SK-N-SH treated with all-trans-retinoic acid at 6 μM for 48 hours (cell line): ENCODE data around the gene SEMA5A.

Experiments used
- CREB5 ChIP-seq: fragments of 250-450 bp; sonication (Bioruptor Pico); IDR thresholded peaks from 2 replicates; pipeline ENCODE4 v1.5.1; 2020; ENCODE audit warnings: low read depth, mild to moderate bottlenecking, moderate library complexity
- CSRNP3 ChIP-seq: fragments of 250-450 bp; sonication (Bioruptor Pico); IDR thresholded peaks from 2 replicates; pipeline ENCODE4 v1.5.1; 2021; ENCODE audit warnings: mild to moderate bottlenecking, moderate library complexity
- PATZ1 ChIP-seq: fragments of 250-450 bp; sonication (Bioruptor Pico); IDR thresholded peaks from 2 replicates; pipeline ENCODE4 v1.8.0; 2020; ENCODE audit warnings: mild to moderate bottlenecking, moderate library complexity, borderline replicate concordance
- POU6F1 ChIP-seq: fragments of 250-450 bp; sonication (Bioruptor Pico); IDR thresholded peaks from 2 replicates; pipeline ENCODE4 v1.8.0; 2021; ENCODE audit warnings: low read depth, mild to moderate bottlenecking, moderate library complexity, borderline replicate concordance
- RARB ChIP-seq: fragments of 250-450 bp; sonication (Bioruptor Pico); IDR thresholded peaks from 2 replicates; pipeline ENCODE4 v1.8.0; 2021; ENCODE audit warnings: mild to moderate bottlenecking, moderate library complexity
- TSHZ2 ChIP-seq: fragments of 250-450 bp; sonication (Bioruptor Pico); IDR thresholded peaks from 2 replicates; pipeline ENCODE4 v1.5.0; 2020; ENCODE audit warnings: mild to moderate bottlenecking, moderate library complexity
- ZFP30 ChIP-seq: fragments of 450-650 bp; formaldehyde crosslinking; IDR thresholded peaks from 2 replicates; pipeline ENCODE4 v1.5.0; 2022; ENCODE audit warnings: mild to moderate bottlenecking, moderate library complexity
- ZNF565 ChIP-seq: fragments of 450-650 bp; formaldehyde crosslinking; conservative IDR thresholded peaks from 2 replicates; pipeline ENCODE4 v1.5.0; 2020; ENCODE audit warnings: low read depth, mild to moderate bottlenecking, moderate library complexity
- ZNF70 ChIP-seq: fragments of 450-650 bp; formaldehyde crosslinking; IDR thresholded peaks from 2 replicates; pipeline ENCODE4 v1.5.0; 2020; ENCODE audit warnings: mild to moderate bottlenecking, moderate library complexity

GRCh38 chr5:9429691-9430215, 116.1 kb downstream of the SEMA5A start:
- TF ChIP-seq CREB5 (CRISPR knock-in tag), result no peak
- TF ChIP-seq ZNF565 (CRISPR knock-in tag), result no peak
- no peak for TF ChIP-seq POU6F1 (CRISPR knock-in tag)
- TF ChIP-seq CSRNP3, result no peak
- TF ChIP-seq ZFP30 (CRISPR knock-in tag), result no peak
- TF ChIP-seq PATZ1 (CRISPR knock-in tag), result no peak
- TF ChIP-seq RARB (CRISPR knock-in tag), result no peak
- TF ChIP-seq ZNF70 (CRISPR knock-in tag), result no peak
- no peak for TF ChIP-seq TSHZ2 (CRISPR knock-in tag)
